GM19328 (cell line): Measurements from ENCODE around the gene CDKAL1.
"Not testable (repeated sequence)": the region's sequence is repeated elsewhere in the genome, so short reads cannot be mapped to it uniquely, and the experiment has no call there.

Experiments used
- ATAC-seq: cut with Tn5 transposase; IDR thresholded peaks from one replicate; pipeline ENCODE4 v1.9.1; 2021; ENCODE audit warnings: mild to moderate bottlenecking, moderate library complexity; ENCODE audit not compliant: unreplicated experiment

CDKAL1 gene

GRCh38 chr6:20827798-20828197 lies 293.5 kb downstream of the CDKAL1 start:
- no peak for ATAC-seq

DNA sequence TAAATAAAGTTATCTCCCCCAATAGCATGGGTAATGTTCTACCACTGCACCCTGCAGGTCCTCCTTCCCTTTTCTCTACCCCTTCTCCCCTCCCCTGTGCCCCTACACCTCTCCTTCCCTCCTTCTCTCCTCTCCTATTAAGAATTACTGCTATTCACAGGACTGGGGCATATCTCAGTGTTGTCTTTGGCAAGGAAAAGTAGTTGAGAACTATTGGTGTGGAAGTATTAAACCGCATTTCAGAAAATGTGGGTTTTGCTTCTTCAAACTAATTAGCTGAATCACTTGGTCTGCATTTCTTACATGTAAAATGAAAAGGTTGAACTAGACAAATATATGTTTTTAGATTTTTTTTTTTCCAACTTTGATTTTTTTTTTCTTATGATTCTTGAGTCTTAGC lies 296.3 kb downstream of the CDKAL1 start:
- no peak for ATAC-seq

DNA sequence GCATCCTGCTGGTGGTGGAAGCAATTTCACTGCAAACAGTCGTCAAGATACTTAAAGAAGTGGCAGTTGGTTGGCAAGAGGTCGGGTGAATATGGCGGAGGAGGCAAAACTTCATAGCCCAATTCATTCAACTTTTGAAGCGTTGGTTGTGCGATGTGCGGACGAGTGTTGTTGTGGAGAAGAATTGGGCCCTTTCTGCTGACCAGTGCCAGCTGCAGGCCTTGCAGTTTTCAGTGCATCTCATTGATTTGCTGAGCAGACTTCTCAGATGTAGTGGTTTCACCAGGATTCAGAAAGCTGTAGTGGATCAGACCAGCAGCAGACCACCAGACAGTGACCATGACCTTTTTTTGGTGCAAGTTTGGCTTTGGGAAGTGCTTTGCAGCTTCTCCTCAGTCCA lies 297.0 kb downstream of the CDKAL1 start:
- ATAC-seq: not testable (repeated sequence)

- ATAC-seq: no peak
Measured at GRCh38 chr6:20833881-20834515, 299.7 kb downstream of the CDKAL1 start.

DNA sequence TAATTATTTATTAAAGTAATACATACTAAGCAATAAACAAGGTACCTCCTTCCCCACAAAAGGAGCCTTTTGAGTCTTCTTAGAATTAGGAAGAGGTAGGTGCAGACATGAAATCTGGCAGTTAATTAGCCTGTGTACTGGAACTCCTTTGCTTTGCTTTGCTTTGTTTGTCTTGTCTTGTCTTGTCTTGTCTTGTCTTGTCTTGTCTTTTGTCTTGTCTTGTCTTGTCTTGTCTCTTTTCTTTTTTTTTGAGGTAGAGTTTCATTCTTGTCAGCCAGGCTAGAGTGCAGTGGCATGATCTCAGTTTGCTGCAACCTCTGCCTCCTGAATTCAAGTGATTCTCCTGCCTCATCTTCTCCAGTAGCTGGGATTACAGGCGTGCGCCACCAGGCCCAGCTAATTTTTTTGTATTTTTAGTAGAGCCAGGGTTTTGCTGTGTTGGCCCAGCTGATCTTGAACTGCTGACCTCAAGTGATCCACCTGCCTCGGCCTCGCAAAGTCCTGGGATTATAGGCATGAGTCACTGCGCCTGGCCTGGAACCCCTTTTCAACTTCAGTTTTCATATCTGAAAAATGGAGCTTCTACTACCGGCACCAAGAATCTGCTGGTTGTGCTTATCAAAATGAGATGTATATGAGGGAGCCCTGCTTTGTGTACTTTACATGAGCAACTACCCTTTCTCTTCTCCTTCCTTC lies 301.2 kb downstream of the CDKAL1 start:
- no peak for ATAC-seq

DNA sequence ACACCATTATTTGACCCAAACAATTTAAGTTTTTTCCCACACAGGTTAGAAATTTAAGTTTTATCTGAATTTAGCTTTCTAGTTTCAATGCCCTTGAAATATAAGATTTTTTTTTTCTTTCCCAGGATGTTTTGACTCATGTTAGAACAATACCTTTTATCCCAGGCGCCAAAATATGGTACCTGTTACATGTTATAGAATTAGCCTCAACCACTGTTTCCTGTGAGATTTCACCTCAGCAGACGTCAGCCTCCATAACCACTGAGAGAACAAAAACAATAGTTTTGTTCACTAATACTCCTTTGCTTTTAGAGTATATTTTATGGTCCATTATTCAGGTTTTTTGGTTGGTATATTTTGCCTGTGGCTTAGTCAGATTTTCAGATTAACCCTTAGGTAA lies 302.9 kb downstream of the CDKAL1 start:
- no peak for ATAC-seq

- ATAC-seq: no peak
Measured at GRCh38 chr6:20838113-20838512, 303.9 kb downstream of the CDKAL1 start.

DNA sequence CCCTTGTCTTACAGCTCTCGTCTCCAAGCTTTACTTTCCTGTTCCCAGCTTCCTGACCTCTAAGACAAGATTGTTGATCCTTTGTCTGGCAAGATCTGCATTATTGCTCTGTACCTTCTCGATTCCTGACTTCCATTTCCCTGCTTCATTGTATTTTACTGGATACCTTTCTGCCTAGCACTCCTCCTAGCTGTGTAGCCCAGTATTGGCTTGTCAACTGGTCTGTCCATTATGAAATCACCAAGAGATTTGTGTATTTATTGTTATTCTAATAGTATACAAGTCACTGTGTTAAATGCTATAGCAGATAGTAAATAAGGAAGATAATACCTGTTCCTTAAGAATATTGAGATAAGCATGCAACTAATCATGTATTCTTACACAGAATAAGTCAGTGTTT lies 305.4 kb downstream of the CDKAL1 start:
- ATAC-seq: no peak

GRCh38 chr6:20840675-20841074 lies 306.4 kb downstream of the CDKAL1 start:
- no peak for ATAC-seq

DNA sequence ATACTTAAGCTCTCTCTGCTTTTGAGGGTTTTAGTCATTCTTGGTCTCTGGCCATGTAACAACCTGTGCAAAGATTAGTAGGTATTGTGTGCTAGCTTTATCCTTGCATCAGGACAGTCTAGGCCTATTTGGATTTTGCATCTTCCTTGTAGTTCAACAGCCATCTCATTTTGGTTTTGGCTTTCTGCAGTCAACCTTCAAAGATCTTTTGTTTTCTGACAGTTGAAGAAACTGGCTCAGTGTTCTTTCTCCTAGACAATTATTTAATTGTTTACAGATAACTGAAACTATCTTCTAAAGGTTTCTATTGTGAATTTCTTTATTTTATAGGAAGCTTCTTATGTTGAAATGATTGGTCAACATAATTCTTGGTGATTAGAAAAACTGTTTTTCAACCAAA lies 307.5 kb downstream of the CDKAL1 start:
- no peak for ATAC-seq

DNA sequence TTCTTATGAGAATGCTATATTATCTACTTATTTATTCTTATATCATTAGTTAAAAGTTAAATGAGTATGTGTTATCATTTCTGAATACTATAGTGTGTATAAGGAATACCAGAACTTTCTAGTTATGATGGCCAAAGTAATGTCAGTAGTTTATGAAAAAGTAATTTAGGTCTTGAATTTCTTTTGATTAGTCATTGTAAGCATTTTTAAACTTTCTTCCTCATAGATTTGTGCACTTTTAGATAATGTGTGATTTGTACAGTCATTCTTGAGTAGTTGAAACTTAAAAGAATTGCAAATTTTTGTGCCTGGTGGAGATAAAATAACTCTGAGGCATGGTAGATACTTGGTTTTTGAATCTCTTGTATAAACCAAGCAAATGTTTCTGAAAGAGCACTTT lies 311.3 kb downstream of the CDKAL1 start:
- no peak for ATAC-seq

GRCh38 chr6:20846602-20847028 lies 312.4 kb downstream of the CDKAL1 start:
- ATAC-seq: no peak

DNA sequence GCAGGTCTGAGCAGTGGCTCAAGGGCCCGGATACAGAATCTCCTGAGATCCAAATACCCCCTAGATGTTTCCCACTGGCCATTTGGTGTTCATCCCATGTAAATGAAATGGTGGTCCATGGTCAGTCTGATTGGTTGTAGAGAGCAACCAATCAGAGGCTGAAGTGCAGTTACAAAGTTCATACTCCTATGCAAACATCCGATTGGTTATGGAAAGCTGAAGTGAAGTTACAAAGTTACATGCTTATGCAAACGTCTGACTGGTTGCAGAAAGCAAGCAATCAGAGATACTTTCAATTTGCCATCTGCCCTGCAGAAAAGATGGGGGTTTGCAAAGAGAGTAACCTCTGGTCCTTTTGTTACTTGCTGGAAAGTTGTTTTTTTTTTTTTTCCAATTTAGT lies 313.6 kb downstream of the CDKAL1 start:
- ATAC-seq: no peak

DNA sequence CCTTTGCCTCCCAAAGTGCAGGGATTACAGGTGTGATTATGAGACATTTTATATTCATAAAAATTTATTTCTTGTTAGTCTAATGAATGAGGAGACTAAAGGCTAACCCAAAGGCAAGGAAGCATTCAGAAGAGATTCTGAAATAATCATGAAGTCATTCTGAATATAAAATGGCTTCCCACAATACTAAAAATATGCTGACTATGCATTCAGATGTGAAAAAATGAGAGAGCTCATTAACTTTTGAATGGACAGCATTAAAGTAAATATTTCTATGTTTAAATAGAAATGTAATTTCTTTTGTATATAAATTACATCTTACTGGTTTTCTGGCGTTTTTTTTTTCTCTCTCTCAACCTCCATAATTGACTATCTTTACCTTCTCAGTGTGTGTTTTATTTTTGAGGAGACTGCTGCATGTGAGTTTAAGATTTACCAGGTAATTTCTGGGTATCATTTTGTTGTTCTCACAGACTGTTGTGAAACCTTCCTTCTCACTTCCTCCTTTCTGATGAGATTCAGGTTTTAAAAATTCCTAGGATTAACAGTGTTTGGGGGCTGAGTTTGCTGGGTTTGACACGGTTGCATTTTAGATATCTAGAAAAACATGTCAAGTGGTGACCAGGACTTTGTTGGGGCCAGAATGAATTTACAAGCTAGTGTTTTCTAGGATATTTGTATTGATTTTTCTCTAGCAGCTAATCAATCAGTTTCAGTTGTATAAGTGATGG lies 316.6 kb downstream of the CDKAL1 start:
- ATAC-seq: no peak

- ATAC-seq: no peak
Measured at GRCh38 chr6:20851795-20852194, 317.5 kb downstream of the CDKAL1 start.

GRCh38 chr6:20853828-20854227 lies 319.6 kb downstream of the CDKAL1 start:
- no peak for ATAC-seq

DNA sequence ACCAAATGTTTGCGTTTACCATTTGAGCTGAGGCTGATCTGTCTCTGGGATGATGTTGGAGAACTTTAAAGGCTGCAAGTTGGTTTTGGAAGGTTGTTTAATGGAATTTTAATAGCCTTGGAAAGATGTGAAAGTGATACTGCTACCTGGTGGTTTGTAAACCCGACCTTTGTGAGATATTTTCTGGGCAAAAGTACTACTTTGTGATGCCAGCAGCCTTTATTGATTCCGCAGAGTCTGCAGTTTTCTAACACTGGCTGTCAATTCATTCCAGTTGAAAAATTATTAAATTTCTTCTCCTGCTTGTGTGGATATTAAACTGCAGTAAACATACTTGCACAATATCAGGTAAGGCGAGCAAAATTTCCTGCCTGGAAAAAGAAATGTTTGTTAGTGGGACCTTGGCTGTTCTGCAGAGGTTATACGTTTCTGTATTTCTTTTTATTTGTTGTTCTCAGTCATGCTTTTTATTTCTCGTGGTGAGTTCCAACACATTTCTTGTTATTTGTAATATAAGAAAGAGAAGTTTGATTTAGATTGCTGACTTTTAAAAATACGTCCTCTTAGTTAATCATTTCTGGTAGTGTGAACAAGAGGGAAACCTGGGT lies 322.5 kb downstream of the CDKAL1 start:
- no peak for ATAC-seq

DNA sequence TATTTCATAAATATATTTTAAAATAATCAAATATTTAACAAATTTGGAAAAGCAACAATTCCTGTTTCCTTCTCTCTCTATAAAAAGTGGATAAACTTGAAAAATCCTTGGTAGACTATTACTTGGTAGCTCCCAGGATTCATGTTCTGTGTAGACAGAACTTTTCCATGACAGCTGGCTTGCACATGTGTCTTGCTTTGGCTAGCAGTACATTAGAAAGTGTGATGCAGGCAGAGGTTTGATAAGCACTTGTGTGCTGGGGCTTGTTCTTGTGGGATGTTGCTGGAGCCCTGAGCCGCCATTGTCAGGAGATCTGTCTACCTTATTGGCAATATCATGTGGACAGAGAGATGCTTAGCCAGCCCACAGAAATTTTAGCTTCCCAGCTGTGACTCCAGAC lies 327.2 kb downstream of the CDKAL1 start:
- ATAC-seq: no peak

GRCh38 chr6:20866036-20866435 lies 331.8 kb downstream of the CDKAL1 start:
- no peak for ATAC-seq

- ATAC-seq: no peak
Measured at GRCh38 chr6:20866935-20867703, 332.9 kb downstream of the CDKAL1 start.
